ENCODE results near the gene PALD1. TPM values are rescaled to one million over a fixed set of nuclear protein-coding genes. Genes with fewer than 3 reads are reported as not detected.
"Not testable (repeated sequence)": the region's sequence is repeated elsewhere in the genome, so short reads cannot be mapped to it uniquely, and the experiment has no call there.

Gene PALD1
- total RNA-seq, 1 donor from 2014 or later, result 5.1 TPM

- intact Hi-C loops (cut with DNase I), result no loop called here
- DNase-seq (ENCODE audit: missing footprints) (no peak), ATAC-seq (no peak)
These were observed 606 bp downstream of the PALD1 start for GRCh38 chr10:70479165-70479581.

GRCh38 chr10:70479626-70480238, 1.2 kb downstream of the PALD1 start:
- intact Hi-C loops (cut with DNase I), result no loop called here
- ATAC-seq (no peak), DNase-seq (ENCODE audit: missing footprints) (peak; percentile 60)

GRCh38 chr10:70480239-70480861, 1.8 kb downstream of the PALD1 start:
- peak; percentile 37 for DNase-seq (ENCODE audit: missing footprints)
- no peak for ATAC-seq
- intact Hi-C loops (cut with DNase I), result no loop called here

GRCh38 chr10:70481105-70481504, 2.5 kb downstream of the PALD1 start:
- ATAC-seq (no peak), DNase-seq (ENCODE audit: missing footprints) (no peak)
- intact Hi-C loops (cut with DNase I), result no loop called here

DNA sequence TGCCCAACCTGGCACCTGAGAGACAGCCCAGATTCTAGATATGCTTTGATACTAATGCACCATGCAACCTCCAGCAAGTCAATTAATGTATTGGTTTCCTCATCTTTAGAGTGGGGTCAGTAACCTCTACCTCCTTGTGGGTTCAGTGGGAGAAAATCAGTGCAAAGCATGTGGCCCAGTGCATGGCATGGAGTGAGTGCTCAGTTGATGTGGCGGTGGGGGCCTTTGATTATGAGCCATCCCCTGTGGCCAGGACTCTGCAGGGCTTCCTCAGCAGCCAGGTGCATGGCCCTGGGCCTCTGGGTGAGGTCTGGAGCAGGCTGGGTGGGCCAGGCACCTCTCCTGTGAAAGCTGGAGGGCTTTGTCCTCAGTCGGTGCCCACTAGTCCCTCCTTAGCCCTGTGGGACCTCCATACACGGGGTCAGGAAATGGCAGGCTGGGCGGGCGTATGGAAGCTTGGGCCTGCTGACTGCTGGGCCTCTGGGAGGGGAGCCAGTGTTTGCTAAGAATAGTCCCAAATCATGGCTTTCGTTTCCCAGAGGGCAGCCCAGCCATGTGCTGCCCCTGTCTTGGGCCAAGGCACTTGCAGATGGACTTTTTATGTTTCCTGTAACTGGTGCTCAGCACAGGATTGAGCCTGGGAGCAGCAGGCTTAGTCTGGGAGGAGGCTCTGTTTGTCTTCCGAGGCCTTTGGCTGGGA, 3.4 kb downstream of the PALD1 start:
- intact Hi-C loops (cut with DNase I), result loop anchor here (2.0 kb wide), 1 partner anchor 29 kb away; no protein-coding TSS in a partner anchor
- DNase-seq (ENCODE audit: missing footprints), result peak; percentile 85
- ATAC-seq, result peak; percentile 78

DNA sequence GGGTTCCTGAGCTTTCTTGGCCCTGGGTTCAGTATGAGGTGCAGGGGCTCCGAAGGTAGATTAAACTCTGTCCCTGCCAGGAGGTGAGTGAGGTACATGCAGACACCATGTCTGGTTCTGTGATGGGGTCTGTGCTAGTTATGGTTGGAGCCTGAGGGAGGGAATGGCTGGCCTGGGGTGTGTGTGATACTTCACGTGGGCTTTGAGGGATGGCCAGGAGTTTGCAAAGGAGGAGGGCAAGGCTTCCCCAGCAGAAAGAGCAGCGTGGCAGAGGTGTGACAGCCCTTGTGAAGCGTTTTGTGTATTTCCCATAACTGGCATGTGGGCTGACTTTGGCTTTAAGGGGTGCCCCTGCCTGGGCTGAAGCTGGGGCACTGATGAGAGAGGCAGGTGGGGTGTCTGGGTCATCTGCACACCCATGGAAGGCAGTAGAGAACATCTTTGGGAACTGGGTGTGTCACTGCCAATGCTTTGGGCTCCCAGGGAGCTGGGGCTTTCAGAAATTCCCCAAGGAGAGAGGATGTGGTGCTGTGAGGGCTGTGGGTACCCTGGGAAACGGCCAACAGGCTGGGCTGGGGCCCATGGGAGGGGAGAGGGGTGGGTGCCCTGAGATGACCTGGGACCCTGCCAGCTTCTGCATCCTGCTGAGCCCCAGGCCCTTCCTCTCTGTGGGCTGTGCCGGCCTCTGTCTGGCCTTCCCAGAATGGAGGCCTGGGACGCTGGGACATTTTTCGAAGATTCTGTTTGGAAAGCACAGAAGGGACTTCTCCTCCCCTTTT, 4.6 kb downstream of the PALD1 start:
- ATAC-seq (no peak), DNase-seq (ENCODE audit: missing footprints) (peak; percentile 53)
- intact Hi-C loops (cut with DNase I), result loop anchor here (2.0 kb wide), 1 partner anchor 28 kb away; no protein-coding TSS in a partner anchor

- intact Hi-C loops (cut with DNase I), result loop anchor here (2.0 kb wide), 1 partner anchor 27 kb away; no protein-coding TSS in a partner anchor
- not testable (repeated sequence) for DNase-seq (ENCODE audit: missing footprints); ATAC-seq
These were observed 5.3 kb downstream of the PALD1 start for GRCh38 chr10:70483872-70484271.

DNA sequence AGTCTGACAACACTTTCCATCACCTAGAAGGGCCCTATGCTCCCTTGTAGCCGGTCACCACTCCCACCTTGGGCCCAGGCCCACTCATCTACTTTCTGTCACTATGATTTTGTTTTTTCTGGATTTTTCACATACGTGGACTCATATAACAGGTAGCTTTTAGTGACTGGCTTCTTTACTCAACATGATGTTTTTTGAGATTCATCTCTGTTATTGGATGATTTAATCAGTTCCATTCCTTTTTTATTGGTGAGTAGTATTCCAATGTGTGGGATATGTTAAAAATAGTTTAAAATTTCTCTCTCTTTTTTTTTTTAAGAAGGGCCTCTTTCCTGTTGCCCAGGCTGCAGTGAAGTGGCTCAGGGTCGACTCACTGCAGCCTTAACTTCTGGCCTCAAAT, 9.3 kb downstream of the PALD1 start:
- DNase-seq (ENCODE audit: missing footprints), result no peak
- intact Hi-C loops (cut with DNase I), result no loop called here
- no peak for ATAC-seq

GRCh38 chr10:70490142-70490541, 11.6 kb downstream of the PALD1 start:
- ATAC-seq, result no peak
- DNase-seq (ENCODE audit: missing footprints), result no peak
- intact Hi-C loops (cut with DNase I), result no loop called here

GRCh38 chr10:70491614-70492013, 13.0 kb downstream of the PALD1 start:
- DNase-seq (ENCODE audit: missing footprints) (no peak), ATAC-seq (no peak)
- intact Hi-C loops (cut with DNase I), result no loop called here

DNA sequence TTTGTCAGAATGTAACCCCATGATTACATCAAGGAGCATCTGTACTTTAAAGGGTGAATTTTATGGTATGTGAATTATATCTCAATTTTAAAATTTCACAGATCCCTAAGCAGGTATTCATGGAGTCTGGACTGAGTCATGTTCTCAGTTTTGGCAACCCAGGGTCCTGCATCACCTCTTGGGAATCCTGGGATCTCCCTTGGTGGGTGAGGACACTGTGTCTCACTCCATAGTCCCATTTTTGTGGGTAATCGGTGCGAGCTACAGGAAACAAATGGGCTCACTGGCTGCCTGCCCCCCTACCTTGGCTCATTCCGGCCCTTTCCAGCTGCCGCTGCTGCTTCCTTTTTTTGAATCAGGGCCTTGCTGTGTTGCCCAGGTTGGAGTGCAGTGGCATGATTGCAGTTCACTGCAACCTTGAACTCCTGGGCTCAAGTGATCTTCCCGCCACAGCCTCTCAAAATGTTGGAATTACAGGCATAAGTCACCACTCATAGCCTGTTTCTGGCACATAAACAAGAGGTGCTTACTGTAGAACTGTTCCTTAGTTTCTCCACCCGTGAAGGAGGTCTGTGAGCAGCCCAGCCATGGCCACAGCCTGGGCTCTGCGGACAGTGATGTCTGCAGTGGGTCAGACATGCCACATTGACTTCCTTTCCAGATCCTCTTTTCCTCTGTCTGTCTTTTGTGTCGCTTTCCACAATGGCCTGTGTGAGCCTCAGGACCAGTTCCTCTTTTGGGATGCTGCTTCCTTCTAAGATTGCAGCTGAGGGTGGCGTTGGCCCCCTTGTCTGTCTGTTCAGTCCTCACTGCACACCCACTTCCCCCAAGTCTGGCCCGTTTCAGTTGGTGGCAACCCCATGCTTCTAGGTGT, 14.5 kb downstream of the PALD1 start:
- DNase-seq (ENCODE audit: missing footprints) (peak; percentile 64), ATAC-seq (peak; percentile 59)
- intact Hi-C loops (cut with DNase I), result no loop called here

DNA sequence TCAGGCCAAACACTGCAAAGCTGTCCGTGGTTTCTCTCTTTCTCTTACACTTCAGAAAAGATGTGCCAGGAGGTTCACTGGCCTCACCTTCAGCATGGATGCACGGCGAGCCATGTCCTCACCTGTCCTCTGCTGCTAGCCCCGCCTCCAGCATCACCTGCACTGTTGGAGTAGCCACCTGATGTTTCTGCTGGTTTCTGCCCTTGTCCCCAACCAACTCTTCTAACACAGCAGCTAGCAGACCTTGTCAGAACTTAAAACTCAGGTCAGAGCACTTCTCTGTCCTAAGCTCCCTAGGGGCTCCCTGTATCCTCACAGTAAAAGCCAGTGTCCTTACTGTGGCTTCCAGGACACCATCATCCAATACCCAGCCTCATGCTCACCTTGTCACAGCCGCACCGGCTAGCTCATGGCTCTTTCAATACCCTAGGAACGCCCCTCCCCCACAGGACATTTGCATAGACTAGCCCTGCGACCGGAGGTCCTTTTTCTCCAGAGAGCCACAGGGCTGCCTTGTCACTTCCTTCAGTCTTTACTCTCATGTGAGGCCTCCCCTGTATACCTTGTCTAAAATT, 15.2 kb downstream of the PALD1 start:
- peak; percentile 53 for DNase-seq (ENCODE audit: missing footprints)
- intact Hi-C loops (cut with DNase I), result no loop called here
- ATAC-seq, result peak; percentile 53

DNA sequence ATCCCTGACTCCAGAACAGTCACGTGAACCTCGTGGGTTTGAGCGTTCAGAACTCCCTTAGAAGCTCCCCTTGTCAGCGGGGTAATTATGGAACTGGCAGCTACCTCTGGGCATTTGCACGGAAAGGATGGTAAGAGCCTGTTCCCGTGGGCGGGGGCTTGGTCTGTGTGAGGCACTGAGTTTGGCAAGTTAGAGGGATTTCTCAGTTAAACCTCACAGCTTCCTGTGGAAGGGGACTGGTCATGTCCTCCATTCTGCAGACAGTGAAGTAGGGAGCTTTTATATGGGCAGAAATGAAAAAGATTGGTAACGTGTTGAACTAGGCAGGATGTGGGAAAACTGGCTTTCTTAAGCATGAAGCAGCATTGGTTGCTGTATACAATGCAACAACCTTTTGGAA, 16.0 kb downstream of the PALD1 start:
- DNase-seq (ENCODE audit: missing footprints), result peak; percentile 30
- ATAC-seq, result no peak
- intact Hi-C loops (cut with DNase I), result no loop called here

- ATAC-seq (peak; percentile 47), DNase-seq (ENCODE audit: missing footprints) (peak; percentile 83)
- intact Hi-C loops (cut with DNase I), result no loop called here
These were observed 16.4 kb downstream of the PALD1 start for GRCh38 chr10:70494966-70495365.

GRCh38 chr10:70495691-70496261, 17.2 kb downstream of the PALD1 start:
- intact Hi-C loops (cut with DNase I), result no loop called here
- DNase-seq (ENCODE audit: missing footprints), result no peak
- no peak for ATAC-seq

GRCh38 chr10:70496341-70497119, 18.0 kb downstream of the PALD1 start:
- intact Hi-C loops (cut with DNase I), result no loop called here
- ATAC-seq (no peak), DNase-seq (ENCODE audit: missing footprints) (no peak)

DNA sequence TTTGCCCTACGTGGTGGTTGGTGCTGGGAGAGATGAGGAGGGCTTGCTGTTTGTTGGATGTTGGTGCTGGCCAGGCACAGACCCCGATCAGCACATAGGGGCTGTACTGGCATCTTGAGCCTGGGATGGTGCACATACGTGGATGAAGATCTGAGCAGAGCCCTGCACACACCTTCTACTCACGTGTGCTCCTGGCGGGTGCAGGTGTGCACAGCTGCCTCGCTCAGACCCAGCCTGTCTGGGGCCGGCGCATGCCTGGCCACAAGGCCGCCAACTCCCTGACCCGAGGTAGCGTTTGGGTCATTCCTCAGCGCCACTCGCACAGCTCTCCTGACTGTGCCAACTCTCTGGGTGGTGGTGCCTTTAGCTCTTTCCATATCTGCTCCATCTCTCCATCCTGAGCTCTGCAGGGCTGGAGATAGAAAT, 18.6 kb downstream of the PALD1 start:
- DNase-seq (ENCODE audit: missing footprints) (peak; percentile 59), ATAC-seq (no peak)
- intact Hi-C loops (cut with DNase I), result no loop called here
